ENCODE data around the gene GRAP. TPM values are rescaled to one million over a fixed set of nuclear protein-coding genes. Genes with fewer than 3 reads are reported as not detected.
"Not testable (repeated sequence)": the region's sequence is repeated elsewhere in the genome, so short reads cannot be mapped to it uniquely, and the experiment has no call there.

Gene GRAP
- total RNA-seq, 1 donor from 2014 or later: 1.8 TPM

- Histone ChIP-seq H3K4me3 (peak overlapping the region in 1 of 2 donors; percentile 44), H3K27ac (peak overlapping the region in 1 of 2 donors; percentile 70)
- DNase-seq (ENCODE audit: low spot score in 2 of 2): peak; percentile 73 to 82
- H3K36me3 ChIP-seq; intact Hi-C loops (cut with DNase I); H3K4me1 ChIP-seq; H3K27me3 ChIP-seq; H3K9me3 ChIP-seq: not testable (repeated sequence)
Observed at GRCh38 chr17:19062009-19062717, 15.4 kb upstream of the GRAP start.

- H3K27me3 ChIP-seq; H3K9me3 ChIP-seq; H3K4me1 ChIP-seq; H3K4me3 ChIP-seq; H3K27ac ChIP-seq; DNase-seq (ENCODE audit: low spot score in 2 of 2); intact Hi-C loops (cut with DNase I); H3K36me3 ChIP-seq: not testable (repeated sequence)
Observed at GRCh38 chr17:19055447-19055846, 8.7 kb upstream of the GRAP start.

- intact Hi-C loops (cut with DNase I); H3K36me3 ChIP-seq; H3K9me3 ChIP-seq; H3K4me3 ChIP-seq; DNase-seq (ENCODE audit: low spot score in 2 of 2); H3K4me1 ChIP-seq; H3K27ac ChIP-seq; H3K27me3 ChIP-seq: not testable (repeated sequence)
Observed at GRCh38 chr17:19048826-19049225, 2.1 kb upstream of the GRAP start.

GRCh38 chr17:19047510-19047909 is 753 bp upstream of the GRAP start:
- H3K36me3 ChIP-seq; H3K27ac ChIP-seq; DNase-seq (ENCODE audit: low spot score in 2 of 2); H3K9me3 ChIP-seq; H3K4me1 ChIP-seq; H3K4me3 ChIP-seq; intact Hi-C loops (cut with DNase I); H3K27me3 ChIP-seq: not testable (repeated sequence)

- H3K27ac ChIP-seq; intact Hi-C loops (cut with DNase I); DNase-seq (ENCODE audit: low spot score in 2 of 2); H3K27me3 ChIP-seq; H3K4me3 ChIP-seq; H3K36me3 ChIP-seq; H3K4me1 ChIP-seq; H3K9me3 ChIP-seq: not testable (repeated sequence)
Observed at GRCh38 chr17:19044643-19045042, 2.1 kb downstream of the GRAP start.

GRCh38 chr17:19043032-19043431 is 3.7 kb downstream of the GRAP start:
- intact Hi-C loops (cut with DNase I); H3K27ac ChIP-seq; H3K9me3 ChIP-seq; H3K4me1 ChIP-seq; H3K36me3 ChIP-seq; H3K4me3 ChIP-seq; DNase-seq (ENCODE audit: low spot score in 2 of 2); H3K27me3 ChIP-seq: not testable (repeated sequence)

GRCh38 chr17:19042369-19042768 is 4.4 kb downstream of the GRAP start:
- H3K9me3 ChIP-seq; H3K36me3 ChIP-seq; DNase-seq (ENCODE audit: low spot score in 2 of 2); intact Hi-C loops (cut with DNase I); H3K27me3 ChIP-seq; H3K4me1 ChIP-seq; H3K27ac ChIP-seq; H3K4me3 ChIP-seq: not testable (repeated sequence)

- intact Hi-C loops (cut with DNase I); H3K4me1 ChIP-seq: not testable (repeated sequence)
- DNase-seq (ENCODE audit: low spot score in 2 of 2): peak in 1 of 2 donors; percentile 34
Observed at GRCh38 chr17:19041871-19042270, 4.9 kb downstream of the GRAP start.

GRCh38 chr17:19040350-19040749 is 6.4 kb downstream of the GRAP start:
- intact Hi-C loops (cut with DNase I): not testable (repeated sequence)

More at GRCh38 chr17:19041871-19042270, 4.9 kb downstream of the GRAP start:
- H3K4me3 ChIP-seq, H3K9me3 ChIP-seq, H3K27ac ChIP-seq, H3K27me3 ChIP-seq, H3K36me3 ChIP-seq: not testable (repeated sequence)

GRCh38 chr17:19038730-19039129 is 8.0 kb downstream of the GRAP start:
- H3K4me1 ChIP-seq; H3K4me3 ChIP-seq; H3K36me3 ChIP-seq; H3K9me3 ChIP-seq; H3K27ac ChIP-seq; H3K27me3 ChIP-seq; DNase-seq (ENCODE audit: low spot score in 2 of 2); intact Hi-C loops (cut with DNase I): not testable (repeated sequence)

More at GRCh38 chr17:19040350-19040749, 6.4 kb downstream of the GRAP start:
- not testable (repeated sequence) for DNase-seq (ENCODE audit: low spot score in 2 of 2); H3K36me3 ChIP-seq; H3K4me1 ChIP-seq; H3K27me3 ChIP-seq; H3K4me3 ChIP-seq; H3K9me3 ChIP-seq; H3K27ac ChIP-seq

- H3K36me3 ChIP-seq; H3K4me1 ChIP-seq; H3K4me3 ChIP-seq; DNase-seq (ENCODE audit: low spot score in 2 of 2); H3K27me3 ChIP-seq; H3K9me3 ChIP-seq; H3K27ac ChIP-seq; intact Hi-C loops (cut with DNase I): not testable (repeated sequence)
Observed at GRCh38 chr17:19038007-19038406, 8.8 kb downstream of the GRAP start.

GRCh38 chr17:19037547-19037946 is 9.2 kb downstream of the GRAP start:
- H3K27me3 ChIP-seq; H3K27ac ChIP-seq; H3K4me1 ChIP-seq; H3K36me3 ChIP-seq; intact Hi-C loops (cut with DNase I); H3K9me3 ChIP-seq; DNase-seq (ENCODE audit: low spot score in 2 of 2); H3K4me3 ChIP-seq: not testable (repeated sequence)

- DNase-seq (ENCODE audit: low spot score in 2 of 2); H3K4me1 ChIP-seq; H3K27ac ChIP-seq; H3K4me3 ChIP-seq; H3K9me3 ChIP-seq; H3K36me3 ChIP-seq; H3K27me3 ChIP-seq; intact Hi-C loops (cut with DNase I): not testable (repeated sequence)
Observed at GRCh38 chr17:19036186-19036585, 10.6 kb downstream of the GRAP start.

- H3K27ac ChIP-seq; intact Hi-C loops (cut with DNase I); H3K4me3 ChIP-seq: not testable (repeated sequence)
Observed at GRCh38 chr17:19032377-19032988, 14.3 kb downstream of the GRAP start.

More at GRCh38 chr17:19032377-19032988, 14.3 kb downstream of the GRAP start:
- not testable (repeated sequence) for H3K9me3 ChIP-seq; H3K27me3 ChIP-seq; DNase-seq (ENCODE audit: low spot score in 2 of 2); H3K36me3 ChIP-seq; H3K4me1 ChIP-seq

Measured in ascending aorta (tissue), 2 donors.